ENCODE measurements around the gene ARHGEF16.

ARHGEF16 gene

GRCh38 chr1:3423245-3423829 lies 31.1 kb upstream of the ARHGEF16 start:
- DNase-seq, result no peak

- DNase-seq, result no peak
Observed at GRCh38 chr1:3423896-3424611, 30.4 kb upstream of the ARHGEF16 start.

- no peak for DNase-seq
Observed at GRCh38 chr1:3425486-3426215, 28.8 kb upstream of the ARHGEF16 start.

GRCh38 chr1:3426956-3427535 lies 27.4 kb upstream of the ARHGEF16 start:
- no peak for DNase-seq

GRCh38 chr1:3427711-3428704 lies 26.5 kb upstream of the ARHGEF16 start:
- no peak for DNase-seq

GRCh38 chr1:3428899-3429298 lies 25.6 kb upstream of the ARHGEF16 start:
- DNase-seq, result no peak

GRCh38 chr1:3429320-3429719 lies 25.1 kb upstream of the ARHGEF16 start:
- no peak for DNase-seq

- DNase-seq, result no peak
Observed at GRCh38 chr1:3429766-3430165, 24.7 kb upstream of the ARHGEF16 start.

GRCh38 chr1:3430406-3430805 lies 24.1 kb upstream of the ARHGEF16 start:
- DNase-seq, result no peak

GRCh38 chr1:3430820-3431219 lies 23.6 kb upstream of the ARHGEF16 start:
- DNase-seq, result no peak

- DNase-seq, result no peak
Observed at GRCh38 chr1:3431266-3431665, 23.2 kb upstream of the ARHGEF16 start.

- no peak for DNase-seq
Observed at GRCh38 chr1:3431686-3432085, 22.8 kb upstream of the ARHGEF16 start.

- no peak for DNase-seq
Observed at GRCh38 chr1:3432306-3432705, 22.2 kb upstream of the ARHGEF16 start.

GRCh38 chr1:3433076-3433475 lies 21.4 kb upstream of the ARHGEF16 start:
- no peak for DNase-seq

GRCh38 chr1:3433596-3434320 lies 20.7 kb upstream of the ARHGEF16 start:
- DNase-seq, result no peak

GRCh38 chr1:3434406-3435110 lies 19.9 kb upstream of the ARHGEF16 start:
- no peak for DNase-seq

GRCh38 chr1:3435666-3436065 lies 18.8 kb upstream of the ARHGEF16 start:
- no peak for DNase-seq

- no peak for DNase-seq
Observed at GRCh38 chr1:3436451-3436850, 18.0 kb upstream of the ARHGEF16 start.

GRCh38 chr1:3436901-3437300 lies 17.6 kb upstream of the ARHGEF16 start:
- no peak for DNase-seq

GRCh38 chr1:3438661-3439180 lies 15.7 kb upstream of the ARHGEF16 start:
- no peak for DNase-seq

All from fibroblast of skin of scalp (primary cell).